ENCODE data around the gene TPST1.
A peak's percentile ranks its signal among the peaks of the same experiment; 100 is the strongest.

DNA sequence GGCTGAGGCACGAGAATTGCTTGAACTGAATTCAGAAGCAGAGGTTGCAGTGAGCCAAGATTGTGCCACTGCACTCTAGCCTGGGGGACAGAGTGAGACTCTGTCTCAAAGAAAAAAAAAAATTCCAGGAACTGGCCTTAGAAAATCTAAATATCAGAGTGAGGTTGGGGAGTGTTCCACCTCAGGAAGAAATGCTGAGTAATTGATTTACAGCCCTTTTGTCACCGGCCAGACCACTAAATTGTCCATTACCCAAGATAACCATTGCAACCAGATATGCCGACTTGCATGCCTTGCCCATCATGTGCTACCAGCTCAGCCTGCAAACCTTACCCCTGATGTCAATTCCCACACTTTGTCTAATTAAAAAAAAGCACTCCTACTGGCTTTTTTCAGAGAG lies 48.1 kb upstream of the TPST1 start:
- no peak for TF ChIP-seq POLR3A (IDR thresholded peaks at IDR 0.05; ENCODE audit: borderline replicate concordance, extremely low read depth, insufficient read depth, insufficient read length)
- TF ChIP-seq ZNF561 (CRISPR knock-in tag; conservative IDR thresholded peaks at IDR 0.05): no peak
- TF ChIP-seq, protein P1, sequence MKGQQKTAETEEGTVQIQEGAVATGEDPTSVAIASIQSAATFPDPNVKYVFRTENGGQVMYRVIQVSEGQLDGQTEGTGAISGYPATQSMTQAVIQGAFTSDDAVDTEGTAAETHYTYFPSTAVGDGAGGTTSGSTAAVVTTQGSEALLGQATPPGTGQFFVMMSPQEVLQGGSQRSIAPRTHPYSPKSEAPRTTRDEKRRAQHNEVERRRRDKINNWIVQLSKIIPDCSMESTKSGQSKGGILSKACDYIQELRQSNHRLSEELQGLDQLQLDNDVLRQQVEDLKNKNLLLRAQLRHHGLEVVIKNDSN (CRISPR knock-in tag; IDR thresholded peaks at IDR 0.05): no peak
- no peak for TF ChIP-seq RBBP5 (IDR thresholded peaks at IDR 0.05; ENCODE audit: borderline replicate concordance, insufficient read depth, low read length, poor library complexity, severe bottlenecking)
- TF ChIP-seq EP300 (IDR thresholded peaks at IDR 0.05; ENCODE audit: low read length): peak; percentile 58
- TF ChIP-seq ARHGAP35 (IDR thresholded peaks at IDR 0.05; ENCODE audit: partially characterized antibody): no peak
- TF ChIP-seq, protein P2, sequence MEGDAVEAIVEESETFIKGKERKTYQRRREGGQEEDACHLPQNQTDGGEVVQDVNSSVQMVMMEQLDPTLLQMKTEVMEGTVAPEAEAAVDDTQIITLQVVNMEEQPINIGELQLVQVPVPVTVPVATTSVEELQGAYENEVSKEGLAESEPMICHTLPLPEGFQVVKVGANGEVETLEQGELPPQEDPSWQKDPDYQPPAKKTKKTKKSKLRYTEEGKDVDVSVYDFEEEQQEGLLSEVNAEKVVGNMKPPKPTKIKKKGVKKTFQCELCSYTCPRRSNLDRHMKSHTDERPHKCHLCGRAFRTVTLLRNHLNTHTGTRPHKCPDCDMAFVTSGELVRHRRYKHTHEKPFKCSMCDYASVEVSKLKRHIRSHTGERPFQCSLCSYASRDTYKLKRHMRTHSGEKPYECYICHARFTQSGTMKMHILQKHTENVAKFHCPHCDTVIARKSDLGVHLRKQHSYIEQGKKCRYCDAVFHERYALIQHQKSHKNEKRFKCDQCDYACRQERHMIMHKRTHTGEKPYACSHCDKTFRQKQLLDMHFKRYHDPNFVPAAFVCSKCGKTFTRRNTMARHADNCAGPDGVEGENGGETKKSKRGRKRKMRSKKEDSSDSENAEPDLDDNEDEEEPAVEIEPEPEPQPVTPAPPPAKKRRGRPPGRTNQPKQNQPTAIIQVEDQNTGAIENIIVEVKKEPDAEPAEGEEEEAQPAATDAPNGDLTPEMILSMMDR (IDR thresholded peaks at IDR 0.05 in 2 of 3, conservative IDR thresholded peaks at IDR 0.05 in 1 of 3; ENCODE audit: insufficient read depth in 2 of 3, low read depth in 1 of 3, low read length in 3 of 3): no peak
- no peak for TF ChIP-seq JUNB (CRISPR knock-in tag; conservative IDR thresholded peaks at IDR 0.05)
- TF ChIP-seq POLR2G (IDR thresholded peaks at IDR 0.05; ENCODE audit: low read depth, low read length): no peak

Data from K562 (cell line).